Glutamatergic neuron (in vitro differentiated cells): ENCODE measurements around the gene ZNF839. TPM values are rescaled to one million over a fixed set of nuclear protein-coding genes. Genes with fewer than 3 reads are reported as not detected.

Experiments
- DNase-seq: peaks from one replicate; pipeline ENCODE4 v3.0.0; 2022
- H3K27ac Mint-ChIP-seq: one replicate; pipeline ENCODE4 v1.8.0; 2020; ENCODE audit warnings: mild to moderate bottlenecking, mixed read lengths, inconsistent platforms; ENCODE audit not compliant: unreplicated experiment
- H3K27me3 Mint-ChIP-seq: one replicate; pipeline ENCODE4 v1.8.0; 2020; ENCODE audit warnings: mild to moderate bottlenecking, moderate library complexity, mixed read lengths, inconsistent platforms; ENCODE audit not compliant: unreplicated experiment
- H3K36me3 Mint-ChIP-seq: one replicate; pipeline ENCODE4 v1.8.0; 2020; ENCODE audit warnings: mild to moderate bottlenecking, mixed read lengths, inconsistent platforms; ENCODE audit not compliant: unreplicated experiment
- H3K4me1 Mint-ChIP-seq: one replicate; pipeline ENCODE4 v1.8.0; 2020; ENCODE audit warnings: mild to moderate bottlenecking, low read depth, mixed read lengths, inconsistent platforms; ENCODE audit not compliant: unreplicated experiment
- H3K4me3 Mint-ChIP-seq: one replicate; pipeline ENCODE4 v1.8.0; 2020; ENCODE audit warnings: mild to moderate bottlenecking, mixed read lengths, inconsistent platforms; ENCODE audit not compliant: unreplicated experiment
- H3K9me3 Mint-ChIP-seq: one replicate; pipeline ENCODE4 v1.8.0; 2020; ENCODE audit warnings: mild to moderate bottlenecking, moderate library complexity, mixed read lengths, inconsistent platforms; ENCODE audit not compliant: unreplicated experiment
- total RNA-seq: library from RNA; stranded (reverse); fragmentation: NEBNext Ultra II Directional; extraction: Animal tissue kit (Norgen Biotek cat#: 25700); gene quantifications from one replicate; pipeline ENCODE4 v1.2.1, GENCODE V29; 2021; ENCODE audit not compliant: unreplicated experiment
- TF ChIP-seq, protein P1 (sequence below): fragments of 200-600 bp; sonication (generic); IDR thresholded peaks from one replicate; pipeline ENCODE4 v1.5.0; 2021; ENCODE audit not compliant: partially characterized antibody, unreplicated experiment

Gene ZNF839
- total RNA-seq, 1 donor from 2014 or later: 13.6 TPM

DNA sequence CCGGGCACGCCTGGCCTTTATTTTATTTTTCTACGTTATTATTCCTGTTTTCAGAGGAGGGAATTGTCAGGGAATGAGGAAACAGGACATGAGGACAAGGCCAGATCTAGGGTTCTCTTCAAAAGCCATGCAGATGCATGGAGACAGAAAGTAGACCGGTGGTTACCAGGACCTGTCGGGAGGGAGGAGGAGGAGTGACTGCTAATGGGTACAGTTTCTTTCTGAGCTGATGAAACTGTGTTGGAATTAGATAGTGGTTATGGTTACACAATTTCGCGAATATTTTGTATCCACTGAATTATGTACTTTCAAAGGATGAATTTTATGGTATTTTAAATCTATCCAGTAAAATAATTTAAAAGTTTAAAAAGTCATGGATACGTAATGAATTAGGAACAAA, 11.3 kb downstream of the ZNF839 start:
- TF ChIP-seq, protein P1, sequence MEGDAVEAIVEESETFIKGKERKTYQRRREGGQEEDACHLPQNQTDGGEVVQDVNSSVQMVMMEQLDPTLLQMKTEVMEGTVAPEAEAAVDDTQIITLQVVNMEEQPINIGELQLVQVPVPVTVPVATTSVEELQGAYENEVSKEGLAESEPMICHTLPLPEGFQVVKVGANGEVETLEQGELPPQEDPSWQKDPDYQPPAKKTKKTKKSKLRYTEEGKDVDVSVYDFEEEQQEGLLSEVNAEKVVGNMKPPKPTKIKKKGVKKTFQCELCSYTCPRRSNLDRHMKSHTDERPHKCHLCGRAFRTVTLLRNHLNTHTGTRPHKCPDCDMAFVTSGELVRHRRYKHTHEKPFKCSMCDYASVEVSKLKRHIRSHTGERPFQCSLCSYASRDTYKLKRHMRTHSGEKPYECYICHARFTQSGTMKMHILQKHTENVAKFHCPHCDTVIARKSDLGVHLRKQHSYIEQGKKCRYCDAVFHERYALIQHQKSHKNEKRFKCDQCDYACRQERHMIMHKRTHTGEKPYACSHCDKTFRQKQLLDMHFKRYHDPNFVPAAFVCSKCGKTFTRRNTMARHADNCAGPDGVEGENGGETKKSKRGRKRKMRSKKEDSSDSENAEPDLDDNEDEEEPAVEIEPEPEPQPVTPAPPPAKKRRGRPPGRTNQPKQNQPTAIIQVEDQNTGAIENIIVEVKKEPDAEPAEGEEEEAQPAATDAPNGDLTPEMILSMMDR: no peak
- Mint-ChIP-seq H3K27me3 (no peaks in the 10 kb centered on the region), H3K9me3 (no peaks in the 10 kb centered on the region), H3K27ac (no peak overlapping the region), H3K36me3 (no peaks in the 10 kb centered on the region), H3K4me3 (no peak overlapping the region), H3K4me1 (peaks cover 8% of the 10 kb centered on the region)
- DNase-seq: no peak

DNA sequence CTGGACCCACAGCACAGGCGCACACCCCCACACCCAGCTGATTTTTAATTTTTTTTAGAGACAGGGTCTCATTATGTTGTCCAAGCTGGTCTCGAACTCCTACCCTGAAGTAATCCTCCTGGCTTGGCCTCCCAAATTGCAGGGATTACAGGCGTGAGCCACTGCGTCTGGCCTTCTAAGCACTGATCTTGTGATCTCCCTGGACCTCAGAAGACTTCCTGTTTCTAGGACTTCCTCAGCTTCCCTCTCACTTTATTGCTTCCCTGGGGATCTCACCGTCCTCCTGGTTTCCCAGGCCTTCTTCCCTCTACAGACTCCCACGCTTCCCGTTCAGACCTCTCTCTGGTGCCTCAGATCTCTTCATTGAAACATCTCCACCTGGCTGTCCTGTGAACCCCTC, 13.8 kb downstream of the ZNF839 start:
- Mint-ChIP-seq H3K4me3 (no peak overlapping the region), H3K36me3 (no peaks in the 10 kb centered on the region), H3K27ac (peak overlapping the region; percentile 18), H3K27me3 (peaks cover 6% of the 10 kb centered on the region), H3K4me1 (peaks cover 2% of the 10 kb centered on the region), H3K9me3 (no peaks in the 10 kb centered on the region)
- TF ChIP-seq, protein P1: no peak
- no peak for DNase-seq

DNA sequence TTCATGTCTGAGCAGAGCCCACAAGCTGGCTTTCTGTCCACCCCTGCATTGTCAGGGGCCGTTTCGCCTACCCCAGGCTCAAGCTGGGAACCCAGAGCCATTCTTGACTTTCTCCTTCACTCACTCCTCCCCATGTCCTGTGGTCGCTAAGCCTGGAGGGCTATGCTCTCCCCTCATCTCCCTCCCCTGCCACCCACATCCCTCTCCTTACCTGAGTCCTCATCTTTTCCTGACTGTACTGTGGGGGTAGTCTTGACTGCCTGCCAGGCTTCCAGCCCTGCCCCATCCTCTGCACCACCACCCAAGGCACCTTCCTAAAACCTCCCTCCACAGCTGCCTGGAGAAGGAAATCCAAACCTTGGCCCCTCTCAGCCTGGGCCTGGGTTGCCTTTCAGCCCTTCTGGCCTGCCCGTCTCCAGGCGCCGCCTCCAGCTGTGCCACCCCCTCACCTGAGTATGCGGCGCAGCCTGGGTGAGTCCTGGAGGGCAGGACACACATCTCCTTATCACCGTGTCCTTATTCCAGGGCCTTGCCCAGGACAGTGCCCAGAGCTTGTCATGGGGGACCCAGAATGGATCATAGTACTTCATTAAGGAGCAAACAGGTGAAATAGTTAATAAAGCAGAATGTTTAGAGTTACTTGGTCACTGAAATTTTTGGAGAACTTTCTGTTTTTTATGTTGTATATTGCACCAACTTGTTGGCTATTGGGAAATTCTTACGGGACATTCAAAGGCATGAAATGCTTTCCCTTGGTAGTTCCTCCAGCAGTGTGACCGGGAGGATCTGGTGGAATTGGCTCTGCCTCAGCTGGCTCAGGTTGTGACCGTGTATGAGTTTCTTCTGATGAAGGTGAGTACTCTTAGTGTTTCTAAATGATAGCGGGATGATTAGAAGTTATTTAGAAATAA, 14.5 kb downstream of the ZNF839 start:
- Mint-ChIP-seq H3K27ac (peak overlapping the region; percentile 18), H3K4me1 (peaks cover 2% of the 10 kb centered on the region), H3K27me3 (peaks cover 6% of the 10 kb centered on the region), H3K36me3 (no peaks in the 10 kb centered on the region), H3K4me3 (no peak overlapping the region), H3K9me3 (no peaks in the 10 kb centered on the region)
- TF ChIP-seq, protein P1: no peak
- no peak for DNase-seq

DNA sequence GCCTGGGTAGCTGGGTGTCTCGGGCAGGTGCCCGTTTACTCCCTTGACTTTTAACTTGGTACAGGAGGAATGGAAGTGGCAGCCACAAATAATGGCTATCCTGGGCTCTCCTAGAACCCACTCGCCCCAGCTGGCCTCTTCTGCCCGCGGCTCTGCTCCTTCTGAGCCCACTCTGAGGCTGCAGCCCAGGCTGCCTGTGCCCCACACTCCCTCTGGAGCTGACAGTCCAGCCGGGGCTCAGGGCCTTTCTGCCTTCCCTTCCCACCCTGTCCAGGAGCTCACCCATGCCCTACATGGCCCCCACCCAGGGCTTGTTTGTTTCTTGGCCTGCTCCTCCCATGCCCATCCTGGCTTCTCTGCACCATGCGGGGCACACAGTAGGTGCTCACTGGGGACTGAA, 15.6 kb downstream of the ZNF839 start:
- Mint-ChIP-seq H3K27me3 (peaks cover 6% of the 10 kb centered on the region), H3K36me3 (no peaks in the 10 kb centered on the region), H3K27ac (no peak overlapping the region), H3K4me1 (peaks cover 2% of the 10 kb centered on the region), H3K4me3 (no peak overlapping the region), H3K9me3 (no peaks in the 10 kb centered on the region)
- TF ChIP-seq, protein P1: no peak
- DNase-seq: no peak

DNA sequence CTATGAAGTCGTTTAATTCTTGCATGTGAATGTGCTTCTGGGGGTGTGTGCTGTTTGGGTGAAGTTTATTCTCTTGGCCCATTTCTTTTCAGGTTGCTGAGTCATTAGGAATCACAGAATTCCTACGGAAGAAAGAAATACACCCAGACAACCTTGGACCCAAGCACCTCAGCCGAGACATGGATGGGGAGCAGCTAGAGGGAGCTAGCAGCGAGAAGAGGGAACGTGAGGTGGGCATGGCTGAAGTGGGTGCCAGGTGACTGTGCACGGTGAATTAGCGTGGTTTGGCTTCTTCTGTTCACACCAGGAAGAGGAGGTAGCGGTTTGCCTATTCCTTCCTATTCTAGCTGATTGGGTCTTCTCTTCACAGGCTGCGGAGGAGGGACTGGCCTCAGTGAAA, 19.2 kb downstream of the ZNF839 start:
- DNase-seq: no peak
- peaks cover 6% of the 10 kb centered on the region for H3K27me3 Mint-ChIP-seq
- H3K9me3 Mint-ChIP-seq: peaks cover 2% of the 10 kb centered on the region
- TF ChIP-seq, protein P1: no peak
- H3K4me1 Mint-ChIP-seq: peaks cover 2% of the 10 kb centered on the region
- H3K36me3 Mint-ChIP-seq: peaks cover 4% of the 10 kb centered on the region
- H3K4me3 Mint-ChIP-seq: no peak overlapping the region
- no peak overlapping the region for H3K27ac Mint-ChIP-seq
